ENCODE results near the gene KRT5. TPM values are rescaled to one million over a fixed set of nuclear protein-coding genes. Genes with fewer than 3 reads are reported as not detected.

KRT5 gene
- polyA plus RNA-seq, 1 experiment: not detected

DNA sequence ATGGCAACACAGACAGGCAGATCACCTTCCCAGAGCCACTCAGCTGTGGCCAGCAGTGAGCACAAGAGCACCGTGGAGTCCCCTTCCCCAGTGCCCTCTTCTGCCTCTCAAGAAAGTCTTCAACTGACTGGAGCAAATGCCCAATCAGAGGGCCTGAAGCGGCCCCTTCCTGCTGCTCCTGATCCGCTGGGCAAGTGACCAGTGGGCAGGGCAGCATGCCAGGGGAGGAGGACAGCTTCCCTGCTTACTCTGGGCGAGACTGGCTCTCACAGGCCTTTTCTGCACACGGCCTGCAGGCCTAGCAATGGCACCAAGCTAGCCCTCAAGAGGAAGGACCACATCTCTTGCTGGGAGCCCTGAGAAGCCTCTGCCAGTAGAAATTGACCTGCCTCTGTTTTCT lies 31.9 kb upstream of the KRT5 start:
- CTCF ChIA-PET: no interaction called here
- TF ChIP-seq, protein P1, sequence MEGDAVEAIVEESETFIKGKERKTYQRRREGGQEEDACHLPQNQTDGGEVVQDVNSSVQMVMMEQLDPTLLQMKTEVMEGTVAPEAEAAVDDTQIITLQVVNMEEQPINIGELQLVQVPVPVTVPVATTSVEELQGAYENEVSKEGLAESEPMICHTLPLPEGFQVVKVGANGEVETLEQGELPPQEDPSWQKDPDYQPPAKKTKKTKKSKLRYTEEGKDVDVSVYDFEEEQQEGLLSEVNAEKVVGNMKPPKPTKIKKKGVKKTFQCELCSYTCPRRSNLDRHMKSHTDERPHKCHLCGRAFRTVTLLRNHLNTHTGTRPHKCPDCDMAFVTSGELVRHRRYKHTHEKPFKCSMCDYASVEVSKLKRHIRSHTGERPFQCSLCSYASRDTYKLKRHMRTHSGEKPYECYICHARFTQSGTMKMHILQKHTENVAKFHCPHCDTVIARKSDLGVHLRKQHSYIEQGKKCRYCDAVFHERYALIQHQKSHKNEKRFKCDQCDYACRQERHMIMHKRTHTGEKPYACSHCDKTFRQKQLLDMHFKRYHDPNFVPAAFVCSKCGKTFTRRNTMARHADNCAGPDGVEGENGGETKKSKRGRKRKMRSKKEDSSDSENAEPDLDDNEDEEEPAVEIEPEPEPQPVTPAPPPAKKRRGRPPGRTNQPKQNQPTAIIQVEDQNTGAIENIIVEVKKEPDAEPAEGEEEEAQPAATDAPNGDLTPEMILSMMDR (IDR thresholded peaks at IDR 0.05; ENCODE audit: low read depth, low read length): no peak
- POLR2A ChIA-PET: no interaction called here
- no peak overlapping the region for H3K4me3 ChIP-seq (ENCODE audit: low read depth, low read length)
- no peak overlapping the region for H3K27ac ChIP-seq (ENCODE audit: low read depth, low read length)
- peaks cover 24% of the 10 kb centered on the region for H3K27me3 ChIP-seq (ENCODE audit: control insufficient read depth, insufficient read depth, low read length)
- no peaks in the 10 kb centered on the region; the same call in 1 of the 2 replicates for H3K9me3 ChIP-seq (ENCODE audit: control insufficient read depth, insufficient read depth, low read length)
- DNase-seq (ENCODE audit: low read depth, low spot score): no peak

DNA sequence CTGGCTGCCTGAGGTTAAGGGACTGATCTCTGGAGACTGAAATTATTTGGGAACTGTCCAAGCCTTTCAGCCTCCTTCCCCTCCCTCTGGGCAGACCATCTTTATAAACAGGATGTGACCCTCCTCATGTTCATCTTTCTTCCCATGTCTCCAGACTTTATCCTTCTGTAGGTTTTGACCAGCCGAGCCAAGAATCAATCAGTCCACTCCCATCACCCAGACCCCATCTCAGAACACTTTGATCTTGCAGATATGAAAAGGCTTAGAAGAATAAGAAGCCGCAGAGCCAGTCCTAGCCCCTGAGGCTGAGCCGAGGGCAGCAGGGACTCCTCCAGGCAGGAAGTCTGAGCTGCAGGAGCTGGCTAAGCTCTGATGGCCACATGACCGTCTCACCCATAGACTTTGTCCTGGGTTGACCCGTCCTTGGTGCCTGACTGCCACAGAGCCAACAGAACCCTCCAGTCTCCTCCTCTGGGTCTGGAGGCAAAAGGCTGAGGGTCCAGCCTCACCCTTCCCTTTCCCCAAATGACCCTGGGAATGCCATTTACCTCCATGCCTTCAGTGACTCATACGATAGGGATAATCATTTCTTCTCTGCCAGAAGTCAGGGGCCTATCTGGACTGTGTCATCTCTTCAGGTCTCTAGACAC lies 31.1 kb upstream of the KRT5 start:
- POLR2A ChIA-PET: no interaction called here
- TF ChIP-seq, protein P1 (IDR thresholded peaks at IDR 0.05; ENCODE audit: low read depth, low read length): no peak
- Histone ChIP-seq H3K9me3 (ENCODE audit: control insufficient read depth, insufficient read depth, low read length) (no peaks in the 10 kb centered on the region; the same call in 1 of the 2 replicates), H3K27me3 (ENCODE audit: control insufficient read depth, insufficient read depth, low read length) (peaks cover 26% of the 10 kb centered on the region), H3K27ac (ENCODE audit: low read depth, low read length) (no peak overlapping the region), H3K4me3 (ENCODE audit: low read depth, low read length) (no peak overlapping the region)
- CTCF ChIA-PET: no interaction called here
- DNase-seq (ENCODE audit: low read depth, low spot score): no peak

DNA sequence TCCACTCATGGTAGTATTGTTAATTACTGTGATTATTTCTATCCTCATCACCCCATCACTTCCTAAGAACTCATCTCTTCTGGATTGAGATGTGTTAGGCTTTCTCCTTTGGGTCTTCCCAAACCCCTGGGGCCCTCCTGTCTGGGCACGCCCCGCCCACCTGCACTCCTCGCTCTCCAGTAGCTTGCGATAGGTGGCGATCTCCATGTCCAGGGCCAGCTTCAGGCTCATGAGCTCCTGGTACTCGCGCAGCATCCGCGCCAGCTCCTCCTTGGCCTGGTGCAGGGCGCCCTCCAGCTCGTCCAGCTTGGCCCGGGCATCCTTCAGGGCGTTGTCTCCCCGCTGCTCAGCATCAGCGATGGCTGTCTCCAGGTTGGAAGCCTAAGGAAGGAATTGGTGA lies 25.9 kb upstream of the KRT5 start:
- TF ChIP-seq, protein P1 (IDR thresholded peaks at IDR 0.05; ENCODE audit: low read depth, low read length): no peak
- Histone ChIP-seq H3K9me3 (ENCODE audit: control insufficient read depth, insufficient read depth, low read length) (no peaks in the 10 kb centered on the region; the same call in 1 of the 2 replicates), H3K4me3 (ENCODE audit: low read depth, low read length) (no peak overlapping the region), H3K27me3 (ENCODE audit: control insufficient read depth, insufficient read depth, low read length) (peaks cover 9% of the 10 kb centered on the region), H3K27ac (ENCODE audit: low read depth, low read length) (no peak overlapping the region)
- no peak for DNase-seq (ENCODE audit: low read depth, low spot score)
- POLR2A ChIA-PET: no interaction called here
- CTCF ChIA-PET: no interaction called here

DNA sequence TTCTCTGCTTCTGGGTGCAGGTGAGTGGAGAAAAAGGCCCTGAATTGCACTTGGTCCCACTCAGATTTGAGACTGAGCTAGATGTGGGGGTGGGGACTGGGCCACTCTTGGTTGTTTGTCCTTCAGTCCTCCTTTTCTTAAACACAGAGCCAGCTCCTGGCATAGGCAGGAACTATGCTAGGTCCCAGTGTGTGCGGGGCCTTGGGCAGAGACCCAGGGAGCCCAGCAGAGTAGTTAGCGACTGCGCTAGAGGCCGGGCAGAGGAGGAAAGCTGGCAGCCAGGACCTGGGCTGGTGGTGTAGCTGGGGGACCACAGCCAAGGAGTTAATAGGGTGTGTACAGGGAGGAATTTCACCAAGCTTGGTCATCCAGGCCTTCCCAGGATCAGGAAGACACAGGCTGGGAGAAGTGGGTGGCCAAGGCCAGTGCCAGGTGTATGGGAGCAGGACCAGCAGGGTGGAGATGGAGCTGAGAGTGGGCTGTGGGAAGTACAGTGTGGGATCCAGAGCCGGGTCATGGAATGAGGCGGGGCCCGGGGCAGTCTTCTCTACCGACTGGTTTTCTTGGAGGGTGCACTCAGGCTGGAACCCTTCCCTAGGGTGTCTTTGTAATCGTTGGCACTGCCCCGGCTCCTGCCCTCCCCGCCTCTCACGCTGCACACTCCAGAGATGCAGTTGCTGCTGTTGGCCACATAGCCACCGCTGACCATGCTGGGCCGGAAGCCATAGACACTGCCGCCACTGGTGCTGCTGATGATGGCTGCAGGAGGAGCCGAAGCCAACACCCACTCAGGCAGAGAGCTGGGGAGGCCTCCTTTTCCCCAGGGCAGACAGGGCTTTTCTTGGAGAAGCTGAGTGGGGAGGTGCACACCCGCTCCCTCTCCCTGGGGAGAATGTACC lies 24.0 kb upstream of the KRT5 start:
- Histone ChIP-seq H3K4me3 (ENCODE audit: low read depth, low read length) (no peak overlapping the region), H3K9me3 (ENCODE audit: control insufficient read depth, insufficient read depth, low read length) (no peaks in the 10 kb centered on the region; the same call in 1 of the 2 replicates), H3K27ac (ENCODE audit: low read depth, low read length) (no peak overlapping the region), H3K27me3 (ENCODE audit: control insufficient read depth, insufficient read depth, low read length) (peaks cover 9% of the 10 kb centered on the region)
- CTCF ChIA-PET: no interaction called here
- POLR2A ChIA-PET: no interaction called here
- no peak for DNase-seq (ENCODE audit: low read depth, low spot score)
- TF ChIP-seq, protein P1 (IDR thresholded peaks at IDR 0.05; ENCODE audit: low read depth, low read length): no peak

DNA sequence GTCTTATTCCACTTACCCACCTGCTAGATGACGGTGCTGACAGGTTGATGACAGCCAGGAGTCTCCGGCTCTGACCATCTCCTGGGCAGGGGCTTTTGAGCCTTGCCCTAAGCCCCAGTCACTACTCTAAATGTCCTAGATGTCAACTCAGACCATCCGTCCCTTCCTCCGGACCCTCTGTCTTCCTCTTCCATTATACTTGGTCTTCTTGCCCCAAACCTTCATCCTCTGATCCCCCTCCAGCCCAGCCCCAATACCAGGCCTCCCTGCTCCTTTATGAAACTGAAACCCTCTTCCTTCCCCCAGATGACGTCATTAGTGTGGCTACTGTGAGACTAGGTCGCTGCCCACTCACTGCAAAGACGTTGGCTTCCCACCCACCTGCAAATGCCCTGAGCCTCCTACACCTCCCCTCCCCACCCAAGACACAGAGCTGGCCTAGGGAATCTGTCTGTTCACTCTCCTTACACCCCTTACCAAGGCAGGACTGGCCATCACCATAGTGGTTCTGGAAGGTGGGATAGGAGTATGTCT lies 22.7 kb upstream of the KRT5 start:
- TF ChIP-seq, protein P1 (IDR thresholded peaks at IDR 0.05; ENCODE audit: low read depth, low read length): no peak
- DNase-seq (ENCODE audit: low read depth, low spot score): no peak
- POLR2A ChIA-PET: no interaction called here
- Histone ChIP-seq H3K27me3 (ENCODE audit: control insufficient read depth, insufficient read depth, low read length) (peaks cover 9% of the 10 kb centered on the region), H3K4me3 (ENCODE audit: low read depth, low read length) (no peak overlapping the region), H3K9me3 (ENCODE audit: control insufficient read depth, insufficient read depth, low read length) (no peaks in the 10 kb centered on the region; the same call in 1 of the 2 replicates), H3K27ac (ENCODE audit: low read depth, low read length) (no peak overlapping the region)
- CTCF ChIA-PET: no interaction called here

Measured in AG04450 (cell line).